ENCODE results near the gene ZDHHC11.
"Not testable (repeated sequence)": the region's sequence is repeated elsewhere in the genome, so short reads cannot be mapped to it uniquely, and the experiment has no call there.

Gene ZDHHC11

DNA sequence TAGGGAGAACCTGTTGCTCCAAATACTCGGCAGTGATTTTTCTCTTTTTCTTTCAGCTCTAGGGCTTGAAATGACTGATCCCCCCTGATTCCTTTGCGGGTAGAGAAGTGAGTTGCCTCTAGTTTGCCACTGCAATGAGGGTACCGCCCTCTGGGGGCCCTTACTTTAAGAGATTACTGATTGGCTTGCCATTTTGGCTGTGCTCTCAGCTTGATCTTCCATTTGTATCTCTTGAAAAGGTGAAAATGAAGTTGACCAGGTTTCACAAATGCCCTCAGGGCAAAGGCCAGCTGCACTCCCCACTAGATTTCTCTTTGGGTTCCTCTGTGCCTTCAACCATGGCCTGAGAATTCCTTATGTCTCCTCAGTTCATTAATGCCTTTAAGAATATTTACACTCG, 52.8 kb downstream of the ZDHHC11 start:
- not testable (repeated sequence) for DNase-seq

DNA sequence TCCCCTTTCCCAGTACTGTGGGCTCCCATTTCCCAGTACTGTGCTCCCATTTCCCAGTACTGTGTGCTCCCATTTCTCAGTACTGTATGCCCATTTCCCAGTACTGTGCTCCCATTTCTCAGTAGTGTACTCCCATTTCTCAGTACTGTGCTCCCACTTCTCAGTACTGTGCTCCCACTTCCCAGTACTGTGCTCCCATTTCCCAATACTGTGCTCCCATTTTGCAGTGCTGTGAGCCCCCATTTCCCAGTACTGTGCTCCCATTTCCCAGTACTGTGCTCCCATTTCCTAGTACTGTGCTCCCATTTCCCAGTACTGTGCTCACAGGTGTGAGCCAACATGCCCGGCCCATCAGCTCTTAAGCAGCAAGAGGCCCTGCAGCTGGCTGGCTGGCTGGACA, 54.9 kb downstream of the ZDHHC11 start:
- DNase-seq = not testable (repeated sequence)

GRCh38 chr5:794948-795347, 55.8 kb downstream of the ZDHHC11 start:
- not testable (repeated sequence) for DNase-seq

DNA sequence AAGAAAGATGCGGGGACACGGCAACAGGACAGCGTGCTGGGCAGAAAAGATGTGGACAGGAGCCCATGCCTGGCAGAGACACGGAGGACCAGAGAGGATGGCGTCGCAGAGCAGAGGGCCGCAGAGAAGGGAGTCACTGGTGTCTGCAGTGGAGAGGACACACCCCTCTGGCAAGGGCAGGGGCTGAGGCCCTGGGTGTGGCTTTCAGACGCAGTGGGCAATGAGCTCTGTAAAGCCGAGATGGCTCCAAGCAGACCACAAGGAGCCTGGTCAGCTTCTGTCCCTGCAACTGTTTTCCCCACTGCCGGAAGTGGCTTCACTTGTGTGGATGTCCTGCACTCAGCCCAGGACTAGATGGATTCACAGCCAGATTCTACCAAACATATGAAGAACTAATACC, 62.1 kb downstream of the ZDHHC11 start:
- DNase-seq = not testable (repeated sequence)

GRCh38 chr5:787857-788233, 62.9 kb downstream of the ZDHHC11 start:
- not testable (repeated sequence) for DNase-seq

GRCh38 chr5:787224-787856, 63.4 kb downstream of the ZDHHC11 start:
- not testable (repeated sequence) for DNase-seq

DNA sequence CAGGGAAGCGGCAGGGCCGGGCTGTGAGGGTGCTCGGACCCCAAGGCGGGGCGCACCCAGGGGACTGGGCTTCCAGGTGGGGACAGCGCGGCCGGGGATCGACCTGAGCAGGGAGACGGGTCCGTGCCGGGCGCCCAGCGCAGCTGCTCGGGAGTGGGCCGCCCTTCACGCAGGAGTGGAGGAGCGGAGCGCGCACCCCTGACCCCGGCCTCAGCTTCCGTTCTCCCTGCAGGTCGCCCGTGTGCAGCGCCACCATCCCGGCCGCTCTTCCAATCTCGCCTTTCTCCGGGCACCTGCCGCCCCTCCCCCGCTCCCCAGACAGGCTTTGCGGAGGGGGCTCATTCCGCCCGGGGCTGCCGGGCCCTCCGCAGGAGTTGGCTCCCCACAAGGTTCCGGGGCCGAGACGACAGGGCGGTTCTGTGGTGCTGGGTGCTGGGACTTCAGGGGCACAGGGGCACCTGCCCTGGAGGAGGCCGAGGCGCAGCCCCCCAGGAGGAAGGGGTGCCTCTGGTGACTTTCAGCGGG, 65.5 kb downstream of the ZDHHC11 start:
- DNase-seq = peak; percentile 17

DNA sequence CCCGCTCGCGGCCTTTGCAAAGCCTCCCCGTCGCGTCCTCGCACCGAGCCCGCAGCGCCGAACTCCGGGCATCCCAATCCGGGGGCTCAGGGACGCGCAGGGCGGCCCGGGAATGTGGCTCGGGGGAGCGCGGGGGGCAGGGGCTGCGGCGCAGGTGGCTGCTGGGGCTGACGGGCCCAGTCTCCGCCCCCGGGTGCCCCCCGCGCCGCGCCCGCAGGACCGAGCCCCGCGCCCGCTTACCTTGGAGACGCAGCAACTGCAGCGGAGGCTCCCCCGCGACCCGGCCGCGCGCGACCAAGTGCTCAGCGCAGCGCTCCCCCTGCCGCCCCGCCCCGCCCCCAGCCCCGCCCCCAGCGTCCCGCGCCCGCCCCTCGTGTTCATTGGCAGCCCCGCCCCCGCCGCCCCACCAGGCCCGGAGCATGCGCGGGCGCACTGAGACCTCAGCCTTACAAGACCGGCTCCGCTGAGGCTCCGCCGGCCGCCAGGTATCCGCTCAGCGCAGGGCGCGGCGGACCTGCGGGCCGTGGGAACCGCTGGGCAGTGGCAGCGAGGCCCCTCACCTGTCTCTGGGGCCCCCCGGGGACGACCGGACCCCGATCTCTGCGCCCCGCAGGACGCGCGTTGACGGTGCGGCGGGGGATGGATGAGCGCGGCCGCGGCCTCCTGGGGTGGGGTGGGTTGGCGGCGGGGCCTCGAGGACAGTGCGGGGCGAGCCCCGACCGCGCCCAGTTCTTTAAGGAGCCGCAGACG, 66.2 kb downstream of the ZDHHC11 start, which contains the start of gene ZDHHC11B:
TSS of gene ZDHHC11B (minus strand) at position 302 of the 750 bp plus-strand sequence. CDS start 17,810 bp downstream, outside the sequence.
- DNase-seq = peak; percentile 88

- peak; percentile 50 for DNase-seq
Observed at GRCh38 chr5:783881-784427, 66.8 kb downstream of the ZDHHC11 start.

DNA sequence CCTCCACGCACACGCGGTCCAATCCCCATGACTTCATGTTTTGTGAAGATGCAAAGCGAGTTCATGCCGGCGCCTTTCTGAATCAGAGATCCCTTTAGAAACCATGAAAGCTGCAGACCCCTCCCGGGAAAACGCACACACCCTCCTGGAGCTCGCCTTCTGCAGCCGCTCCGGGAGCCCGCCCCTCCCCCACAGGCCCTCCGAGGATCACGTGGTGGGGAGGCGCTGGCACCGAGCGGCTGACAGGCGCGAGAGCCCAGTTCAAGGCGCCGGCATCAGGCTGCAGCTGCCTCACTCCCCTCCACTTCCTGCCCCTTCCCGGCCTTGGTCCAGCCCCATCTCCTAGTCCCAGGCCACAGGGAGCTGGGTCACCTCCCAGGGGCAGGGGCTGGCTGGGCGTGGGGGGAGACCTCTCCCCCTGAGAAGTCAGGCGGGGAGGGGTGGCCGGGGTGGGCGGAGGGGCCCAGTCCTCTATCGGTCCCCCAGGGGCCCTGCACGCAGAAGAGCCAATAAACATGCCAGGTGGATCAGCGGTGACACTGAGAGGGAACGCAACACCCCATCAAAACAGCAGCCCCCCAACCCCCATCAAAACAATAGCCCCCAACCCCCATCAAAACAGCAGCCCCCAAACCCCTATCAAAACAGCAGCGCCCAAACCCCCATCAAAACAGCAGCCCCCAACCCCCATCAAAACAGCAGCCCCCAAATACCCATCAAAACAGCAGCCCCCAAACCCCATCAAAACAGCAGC, 67.6 kb downstream of the ZDHHC11 start:
- peak; percentile 29 for DNase-seq

GRCh38 chr5:782356-782755, 68.4 kb downstream of the ZDHHC11 start:
- not testable (repeated sequence) for DNase-seq

GRCh38 chr5:780571-780970, 70.2 kb downstream of the ZDHHC11 start:
- not testable (repeated sequence) for DNase-seq

GRCh38 chr5:778967-779366, 71.8 kb downstream of the ZDHHC11 start:
- DNase-seq = not testable (repeated sequence)

DNA sequence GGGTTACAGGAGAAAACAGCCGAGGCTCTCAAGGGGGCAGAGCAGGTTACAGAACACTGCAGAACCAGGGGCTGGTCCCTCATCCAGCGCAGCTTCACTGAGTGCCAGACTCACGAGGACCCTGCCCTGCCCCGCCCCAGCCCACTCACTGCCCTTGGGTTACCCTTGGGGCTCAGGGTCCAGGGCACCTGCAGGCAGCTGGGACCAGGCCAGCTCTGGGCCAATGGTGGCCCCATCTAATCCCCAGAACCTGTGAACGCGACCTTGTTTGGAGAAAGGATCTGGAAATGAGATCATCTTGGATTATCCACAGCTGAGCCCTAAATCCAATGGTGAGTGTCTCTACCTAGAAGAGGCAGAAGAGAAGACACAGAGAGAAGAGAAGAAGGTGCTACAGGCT, 72.4 kb downstream of the ZDHHC11 start:
- DNase-seq = not testable (repeated sequence)

GRCh38 chr5:777756-778161, 73.0 kb downstream of the ZDHHC11 start:
- DNase-seq = no peak

DNA sequence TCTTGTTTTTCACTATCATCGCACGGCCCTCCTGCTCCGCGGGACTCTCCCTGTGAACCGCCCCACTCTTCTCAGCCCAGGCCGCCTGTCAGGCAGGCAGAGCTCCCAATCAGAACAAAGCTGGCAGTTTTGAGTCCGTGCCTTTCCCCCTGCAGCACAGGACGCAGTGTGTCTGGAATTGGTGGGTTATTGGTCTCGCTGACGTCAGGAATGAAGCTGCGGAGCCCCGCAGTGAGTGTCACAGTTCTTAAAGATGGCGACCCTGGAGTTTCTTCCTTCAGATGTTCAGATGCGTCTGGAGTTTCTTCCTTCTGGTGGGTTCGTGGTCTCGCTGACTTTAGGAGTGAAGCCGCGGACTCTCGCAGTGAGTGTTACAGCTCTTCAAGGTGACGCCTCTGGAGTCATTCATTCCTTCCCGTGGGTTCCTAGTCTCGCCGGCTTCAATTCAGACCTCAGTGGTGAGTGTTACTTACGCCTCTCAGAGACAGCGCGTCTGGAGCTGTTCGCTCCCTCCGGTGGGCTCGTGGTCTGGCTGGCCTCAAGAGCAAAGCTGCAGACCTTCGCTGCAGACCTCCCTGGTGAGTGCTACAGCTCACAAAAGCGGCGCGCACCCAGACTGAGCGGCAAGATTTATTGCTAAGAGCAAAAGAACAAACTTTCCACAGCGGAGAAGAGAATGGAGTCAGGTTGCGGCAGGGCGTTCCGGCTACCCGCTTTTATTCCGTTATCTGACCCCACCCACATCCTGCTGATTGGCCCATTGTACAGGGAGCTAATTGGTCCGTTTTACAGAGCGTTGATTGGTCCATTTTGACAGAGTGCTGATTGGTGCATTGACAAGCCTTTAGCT, 73.7 kb downstream of the ZDHHC11 start:
- DNase-seq = no peak

DNA sequence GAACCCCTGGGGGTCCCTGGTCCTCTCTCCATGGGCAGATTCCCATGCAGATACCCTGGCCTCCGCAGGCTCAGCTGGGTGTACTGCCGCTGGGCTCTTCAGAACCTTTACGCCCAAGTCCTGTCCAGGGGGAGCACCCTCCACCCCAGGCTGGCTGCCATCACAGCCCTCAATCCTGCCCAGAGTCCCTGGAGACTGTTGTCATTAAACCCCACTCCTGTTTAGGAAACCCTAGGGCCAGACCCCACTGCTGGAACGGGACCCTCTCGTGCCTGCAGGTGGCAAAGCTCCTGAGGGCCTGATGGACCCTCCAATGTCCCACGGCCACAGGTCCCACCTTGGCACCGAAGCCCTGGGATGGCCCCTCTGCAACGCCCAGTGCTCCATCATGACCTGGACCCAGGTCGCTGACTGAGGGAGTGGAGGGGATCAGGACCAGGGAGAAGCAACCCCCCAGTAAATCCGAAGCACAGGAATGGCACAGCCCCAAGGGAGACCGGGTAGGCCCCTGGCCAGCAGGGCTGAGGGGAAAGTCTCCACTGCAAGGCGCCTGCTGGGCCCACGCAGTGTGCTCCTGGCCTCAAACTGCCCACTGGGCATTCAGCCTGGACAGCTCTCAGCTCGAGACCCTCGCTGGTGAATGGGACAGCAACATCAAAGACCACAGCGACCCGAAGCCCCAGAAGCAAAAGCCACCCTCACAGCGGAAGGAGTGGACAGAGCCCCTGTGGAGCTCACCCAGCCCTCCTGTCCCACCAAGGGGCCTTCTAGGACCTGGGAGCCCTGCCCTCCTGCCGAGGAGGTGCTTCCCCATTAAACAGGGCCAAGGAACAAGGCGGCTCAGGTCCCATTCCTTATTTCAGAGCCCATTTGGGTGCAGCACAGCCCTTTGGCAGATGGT, 74.6 kb downstream of the ZDHHC11 start:
- DNase-seq = no peak

DNA sequence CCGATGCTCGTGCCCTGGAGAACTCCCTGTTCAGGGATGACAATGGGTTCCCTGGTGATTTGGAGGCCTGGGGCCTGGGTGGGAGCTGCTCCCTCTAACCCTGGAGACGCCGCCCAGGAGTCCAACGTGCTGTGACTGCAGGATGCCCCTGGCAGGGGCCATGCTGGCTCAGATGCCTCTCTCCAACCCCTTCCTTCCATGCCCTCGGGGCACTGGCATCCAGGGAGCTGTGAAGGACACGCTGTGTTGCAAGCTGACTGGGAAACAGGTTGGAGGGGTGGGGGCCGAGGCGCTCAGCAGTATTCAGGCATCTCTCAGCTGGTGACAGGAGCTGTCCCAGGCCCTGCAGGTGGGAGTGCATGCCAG, 75.2 kb downstream of the ZDHHC11 start:
- not testable (repeated sequence) for DNase-seq

DNA sequence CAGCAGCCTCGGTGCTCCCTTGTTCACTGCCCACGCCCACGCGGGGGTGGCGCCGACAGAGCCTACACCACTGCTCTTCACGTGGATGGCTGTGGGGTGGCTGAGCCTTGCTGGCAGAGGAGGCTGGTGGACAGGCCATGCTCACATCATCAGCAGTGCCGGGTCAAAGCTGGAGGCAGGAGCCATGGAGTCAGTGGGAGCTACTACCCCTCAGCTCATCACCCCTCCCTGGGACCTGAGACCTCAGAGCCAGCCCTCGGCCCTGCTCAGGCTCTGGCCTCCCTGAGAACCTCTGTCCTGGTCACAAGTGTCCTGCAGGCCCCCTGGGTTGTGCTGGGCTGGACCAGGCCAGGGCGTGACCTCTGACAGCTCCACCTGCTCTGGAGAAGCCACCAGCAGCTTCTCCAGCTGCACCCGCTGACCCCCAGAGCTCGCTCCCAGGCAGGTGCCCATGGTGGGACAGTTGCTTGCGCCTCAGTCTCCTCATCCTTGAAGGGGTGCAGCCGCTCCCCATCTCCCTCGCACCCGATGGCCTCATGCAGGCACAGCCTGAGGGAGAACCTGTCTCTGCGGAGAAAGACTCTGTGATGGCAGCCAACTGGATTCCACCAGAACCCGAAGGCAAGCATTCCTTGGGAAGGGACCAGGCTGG, 75.8 kb downstream of the ZDHHC11 start:
- not testable (repeated sequence) for DNase-seq

DNA sequence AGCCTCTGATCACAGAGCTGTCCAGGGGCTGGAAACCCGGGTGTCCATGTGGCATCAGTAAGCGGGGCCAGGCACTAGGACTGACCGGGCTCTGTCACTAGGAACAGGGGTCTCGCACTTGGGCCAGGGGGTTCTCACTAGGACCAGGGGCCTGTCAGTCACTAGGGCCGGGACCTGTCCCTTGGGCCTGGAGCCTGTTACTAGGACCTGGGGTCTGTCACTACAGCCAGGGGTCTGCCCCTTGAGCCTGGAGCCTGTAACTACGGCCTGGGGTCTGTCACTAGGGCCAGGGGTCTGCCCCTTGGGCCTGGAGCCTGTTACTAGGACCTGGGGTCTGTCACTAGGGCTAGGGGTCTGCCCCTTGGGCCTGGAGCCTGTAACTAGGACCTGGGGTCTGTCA, 76.5 kb downstream of the ZDHHC11 start:
- DNase-seq = not testable (repeated sequence)
